HUES6 (cell line): ENCODE results near the gene SPAG9.
A peak's percentile ranks its signal among the peaks of the same experiment; 100 is the strongest.

ENCODE experiments used
- H3K27ac ChIP-seq: 2 replicates; pipeline ENCODE4 v1.7.0; 2013; ENCODE audit warnings: low read depth, mild to moderate bottlenecking, low read length, inconsistent platforms
- H3K27me3 ChIP-seq: 2 replicates; pipeline ENCODE4 v1.6.1; 2013; ENCODE audit warnings: low read length; ENCODE audit not compliant: control insufficient read depth, insufficient read depth
- H3K36me3 ChIP-seq: 2 replicates; pipeline ENCODE4 v1.6.1; 2013; ENCODE audit warnings: low read length; ENCODE audit not compliant: control insufficient read depth, insufficient read depth
- H3K4me1 ChIP-seq: 2 replicates; pipeline ENCODE4 v1.6.1; 2013; ENCODE audit warnings: low read length; ENCODE audit not compliant: control insufficient read depth, insufficient read depth
- H3K4me3 ChIP-seq: 2 replicates; pipeline ENCODE4 v1.5.1; 2013; ENCODE audit warnings: low read depth, low read length
- H3K9ac ChIP-seq: one replicate; pipeline ENCODE4 v1.6.1; 2013; ENCODE audit warnings: mild to moderate bottlenecking, low read length
- H3K9me3 ChIP-seq: 2 replicates; pipeline ENCODE4 v1.6.1; 2013; ENCODE audit warnings: low read depth, low read length; ENCODE audit not compliant: control insufficient read depth, insufficient read depth

SPAG9 gene

GRCh38 chr17:50952013-50952412 lies 168.7 kb downstream of the SPAG9 start:
- Histone ChIP-seq H3K9me3 (no peaks in the 10 kb centered on the region), H3K27ac (no peak overlapping the region), H3K9ac (no peak overlapping the region)

GRCh38 chr17:50949989-50950877 lies 170.4 kb downstream of the SPAG9 start:
- Histone ChIP-seq H3K36me3 (no peaks in the 10 kb centered on the region), H3K4me1 (peaks cover 60% of the 10 kb centered on the region), H3K9ac (peak overlapping the region; percentile 15), H3K4me3 (no peak overlapping the region), H3K9me3 (no peaks in the 10 kb centered on the region), H3K27ac (no peak overlapping the region), H3K27me3 (no peaks in the 10 kb centered on the region)

More at GRCh38 chr17:50952013-50952412, 168.7 kb downstream of the SPAG9 start:
- Histone ChIP-seq H3K4me3 (no peak overlapping the region), H3K27me3 (no peaks in the 10 kb centered on the region), H3K4me1 (peaks cover 66% of the 10 kb centered on the region), H3K36me3 (no peaks in the 10 kb centered on the region)

GRCh38 chr17:50949128-50949988 lies 171.3 kb downstream of the SPAG9 start:
- Histone ChIP-seq H3K36me3 (no peaks in the 10 kb centered on the region), H3K27me3 (peaks cover 4% of the 10 kb centered on the region; the same call in 1 of the 2 replicates), H3K4me1 (peaks cover 57% of the 10 kb centered on the region), H3K9ac (peak overlapping the region; percentile 48), H3K9me3 (no peaks in the 10 kb centered on the region), H3K27ac (peak overlapping the region; percentile 43), H3K4me3 (no peak overlapping the region)

GRCh38 chr17:50948711-50949110 lies 172.0 kb downstream of the SPAG9 start:
- H3K36me3 ChIP-seq, result no peaks in the 10 kb centered on the region
- H3K9me3 ChIP-seq, result no peaks in the 10 kb centered on the region
- H3K27me3 ChIP-seq, result peaks cover 9% of the 10 kb centered on the region
- no peak overlapping the region for H3K9ac ChIP-seq
- H3K27ac ChIP-seq, result no peak overlapping the region
- H3K4me3 ChIP-seq, result no peak overlapping the region
- peaks cover 57% of the 10 kb centered on the region for H3K4me1 ChIP-seq

- Histone ChIP-seq H3K4me1 (peaks cover 53% of the 10 kb centered on the region), H3K4me3 (no peak overlapping the region), H3K9me3 (no peaks in the 10 kb centered on the region), H3K36me3 (no peaks in the 10 kb centered on the region), H3K27me3 (peaks cover 15% of the 10 kb centered on the region), H3K27ac (no peak overlapping the region), H3K9ac (no peak overlapping the region)
Measured at GRCh38 chr17:50947782-50948543, 172.7 kb downstream of the SPAG9 start.

- Histone ChIP-seq H3K36me3 (no peaks in the 10 kb centered on the region), H3K27me3 (peaks cover 22% of the 10 kb centered on the region), H3K4me3 (no peak overlapping the region), H3K9ac (no peak overlapping the region), H3K9me3 (no peaks in the 10 kb centered on the region), H3K4me1 (peaks cover 56% of the 10 kb centered on the region), H3K27ac (no peak overlapping the region)
Measured at GRCh38 chr17:50946891-50947781, 173.5 kb downstream of the SPAG9 start.

- no peaks in the 10 kb centered on the region for H3K36me3 ChIP-seq
- H3K27me3 ChIP-seq, result peaks cover 25% of the 10 kb centered on the region
- H3K4me3 ChIP-seq, result no peak overlapping the region
- H3K9ac ChIP-seq, result no peak overlapping the region
- H3K27ac ChIP-seq, result no peak overlapping the region
- H3K9me3 ChIP-seq, result no peaks in the 10 kb centered on the region
- H3K4me1 ChIP-seq, result peaks cover 56% of the 10 kb centered on the region
Measured at GRCh38 chr17:50946223-50946890, 174.3 kb downstream of the SPAG9 start.

GRCh38 chr17:50945779-50946222 lies 174.9 kb downstream of the SPAG9 start:
- H3K27me3 ChIP-seq, result peaks cover 25% of the 10 kb centered on the region
- H3K4me1 ChIP-seq, result peaks cover 54% of the 10 kb centered on the region
- H3K27ac ChIP-seq, result no peak overlapping the region
- H3K36me3 ChIP-seq, result no peaks in the 10 kb centered on the region
- H3K9ac ChIP-seq, result no peak overlapping the region
- no peak overlapping the region for H3K4me3 ChIP-seq
- H3K9me3 ChIP-seq, result no peaks in the 10 kb centered on the region

- H3K27me3 ChIP-seq, result peaks cover 26% of the 10 kb centered on the region
- H3K4me3 ChIP-seq, result peak overlapping the region; percentile 57
- H3K27ac ChIP-seq, result no peak overlapping the region
- no peaks in the 10 kb centered on the region for H3K9me3 ChIP-seq
- H3K36me3 ChIP-seq, result no peaks in the 10 kb centered on the region
- peaks cover 47% of the 10 kb centered on the region for H3K4me1 ChIP-seq
- H3K9ac ChIP-seq, result no peak overlapping the region
Measured at GRCh38 chr17:50944902-50945720, 175.6 kb downstream of the SPAG9 start.
